Keratinocyte (primary cell): ENCODE results near the gene LSAMP. TPM values are rescaled to one million over a fixed set of nuclear protein-coding genes. Genes with fewer than 3 reads are reported as not detected.
"Not testable (repeated sequence)": the region's sequence is repeated elsewhere in the genome, so short reads cannot be mapped to it uniquely, and the experiment has no call there.

ENCODE experiments used
- DNase-seq: peaks from one replicate; pipeline ENCODE4 v3.0.0-alpha.2; 2011; ENCODE audit warnings: low read depth, missing footprints, low spot score
- FAIRE-seq: peaks from 2 replicates; lab custom pipeline; 2011; peaks lifted over from hg19 to GRCh38; lab: Jason Lieb, UNC
- H2AFZ ChIP-seq: 2 replicates; pipeline ENCODE4 v1.6.0; 2012; ENCODE audit warnings: low read length, control low read depth, inconsistent platforms; ENCODE audit not compliant: control insufficient read depth
- H3K27ac ChIP-seq: 2 replicates; pipeline ENCODE4 v1.5.1; 2011; ENCODE audit warnings: low read length; ENCODE audit not compliant: control insufficient read depth, insufficient read depth
- H3K27me3 ChIP-seq: 3 replicates; pipeline ENCODE4 v1.6.0; 2011; ENCODE audit warnings: low read length; ENCODE audit not compliant: control insufficient read depth, insufficient read depth; ENCODE audit errors: extremely low read depth
- H3K36me3 ChIP-seq, 2 experiments: 2 replicates in 1 of 2; 3 replicates in 1 of 2; pipeline ENCODE4 v1.5.1; 2011; ENCODE audit warnings: low read length in 2 of 2, mild to moderate bottlenecking in 1 of 2; ENCODE audit not compliant: control insufficient read depth in 2 of 2, insufficient read depth in 2 of 2; ENCODE audit errors: extremely low read depth in 1 of 2
- H3K4me1 ChIP-seq: 3 replicates; pipeline ENCODE4 v1.5.1; 2011; ENCODE audit warnings: low read length; ENCODE audit not compliant: control insufficient read depth, insufficient read depth; ENCODE audit errors: extremely low read depth
- H3K4me2 ChIP-seq: 3 replicates; pipeline ENCODE4 v1.6.0; 2011; ENCODE audit warnings: low read depth, low read length; ENCODE audit not compliant: control insufficient read depth, insufficient read depth; ENCODE audit errors: extremely low read depth
- H3K4me3 ChIP-seq, 3 experiments: fragments of 200-600 bp in 1 of 3; sonication (generic) in 1 of 3; 2 replicates in 2 of 3; 3 replicates in 1 of 3; pipeline ENCODE4 v1.5.1; 2011 to 2016; ENCODE audit warnings: low read length in 3 of 3, mild to moderate bottlenecking in 3 of 3, control low read depth in 2 of 3, inconsistent platforms in 1 of 3, low read depth in 1 of 3, mixed read lengths in 1 of 3, mixed run types in 1 of 3, moderate library complexity in 1 of 3; ENCODE audit not compliant: control insufficient read depth in 2 of 3, insufficient read depth in 2 of 3; ENCODE audit errors: extremely low read depth in 1 of 3
- H3K79me2 ChIP-seq: 2 replicates; pipeline ENCODE4 v1.6.0; 2012; ENCODE audit warnings: low read length; ENCODE audit not compliant: control insufficient read depth, insufficient read depth
- H3K9ac ChIP-seq: 3 replicates; pipeline ENCODE4 v1.6.0; 2011; ENCODE audit warnings: low read length; ENCODE audit not compliant: control insufficient read depth, insufficient read depth; ENCODE audit errors: extremely low read depth
- H3K9me1 ChIP-seq: 3 replicates; pipeline ENCODE4 v1.6.0; 2011; ENCODE audit warnings: low read length; ENCODE audit not compliant: control insufficient read depth, insufficient read depth; ENCODE audit errors: extremely low read depth
- H3K9me3 ChIP-seq: 2 replicates; pipeline ENCODE4 v1.5.1; 2012; ENCODE audit warnings: low read depth, low read length; ENCODE audit not compliant: control insufficient read depth
- H4K20me1 ChIP-seq: 3 replicates; pipeline ENCODE4 v1.6.0; 2011; ENCODE audit warnings: low read length; ENCODE audit not compliant: control insufficient read depth, insufficient read depth; ENCODE audit errors: extremely low read depth
- CTCF ChIP-seq, 3 experiments: IDR thresholded peaks in 1 of 3; conservative IDR thresholded peaks in 1 of 3; optimal IDR thresholded peaks in 1 of 3; 2 replicates in 2 of 3; 3 replicates in 1 of 3; pipeline versions ENCODE3 to v1.5.1; 2011; ENCODE audit warnings: low read length in 3 of 3, mild to moderate bottlenecking in 3 of 3, moderate library complexity in 2 of 3, control low read depth in 1 of 3, inconsistent platforms in 1 of 3; ENCODE audit not compliant: insufficient read depth in 2 of 3; ENCODE audit errors: extremely low read depth in 1 of 3
- EZH2 ChIP-seq: IDR thresholded peaks from one replicate; pipeline ENCODE4 v1.6.1; 2012; ENCODE audit warnings: inconsistent platforms, mild to moderate bottlenecking, low read length, moderate library complexity
- dilution Hi-C: fragments of 300-500 bp; cut with MboI; formaldehyde crosslinking; loops from one replicate; pipeline ENCODE4 v1.7.0; 2020; ENCODE audit warnings: low sequenced_read_pairs; ENCODE audit not compliant: extremely low pct_ligation_motif_present
- polyA plus RNA-seq, 5 experiments: library from polyadenylated mRNA; depleted of rRNA in 3 of 5; stranded (reverse) in 3 of 5; stranded (forward) in 1 of 5; unstranded in 1 of 5; fragments of >200 nt; gene quantifications; 1 replicate in 1 of 5; 2 replicates in 3 of 5; 3 replicates in 1 of 5; pipeline versions ENCODE4 v1.2.1 to v1.2.3, GENCODE V29; 2011 to 2012; ENCODE audit warnings: missing spikeins in 2 of 5, low read depth in 1 of 5, low replicate concordance in 1 of 5

Gene LSAMP
- polyA plus RNA-seq, 1 donor (not counting 4 experiments of a cell fraction or from before 2014, with no cell fraction given): 0.12 TPM

GRCh38 chr3:115848641-115849040, 596.6 kb downstream of the LSAMP start:
- no peak overlapping the region for H3K4me3 ChIP-seq
- H3K9me1 ChIP-seq: no peaks in the 10 kb centered on the region
- no peak overlapping the region for H3K27ac ChIP-seq
- no peaks in the 10 kb centered on the region for H3K79me2 ChIP-seq
- no peak for FAIRE-seq
- no peaks in the 10 kb centered on the region for H4K20me1 ChIP-seq
- H3K4me1 ChIP-seq: no peaks in the 10 kb centered on the region
- H3K9ac ChIP-seq: no peak overlapping the region
- no peaks in the 10 kb centered on the region for H3K36me3 ChIP-seq
- no peak overlapping the region for H3K4me2 ChIP-seq
- H2AFZ ChIP-seq: no peak overlapping the region
- no peak for TF ChIP-seq CTCF (optimal IDR thresholded peaks at IDR 0.05 in 1 of 3, IDR thresholded peaks at IDR 0.05 in 1 of 3, conservative IDR thresholded peaks at IDR 0.05 in 1 of 3; ENCODE audit: extremely low read depth in 1 of 3, insufficient read depth in 2 of 3, low read length in 3 of 3)
- TF ChIP-seq EZH2: no peak
- H3K27me3 ChIP-seq: no peaks in the 10 kb centered on the region
- DNase-seq: no peak
- dilution Hi-C loops: no loop called here
- no peaks in the 10 kb centered on the region for H3K9me3 ChIP-seq

- Histone ChIP-seq H4K20me1 (no peaks in the 10 kb centered on the region), H3K4me1 (no peaks in the 10 kb centered on the region), H3K4me3 (no peak overlapping the region), H2AFZ (no peak overlapping the region), H3K36me3 (no peaks in the 10 kb centered on the region), H3K4me2 (no peak overlapping the region), H3K27ac (no peak overlapping the region), H3K9me1 (no peaks in the 10 kb centered on the region), H3K9me3 (no peaks in the 10 kb centered on the region), H3K27me3 (no peaks in the 10 kb centered on the region), H3K9ac (no peak overlapping the region), H3K79me2 (no peaks in the 10 kb centered on the region)
- no peak for FAIRE-seq
- dilution Hi-C loops: no loop called here
- no peak for DNase-seq
- TF ChIP-seq CTCF (optimal IDR thresholded peaks at IDR 0.05 in 1 of 3, IDR thresholded peaks at IDR 0.05 in 1 of 3, conservative IDR thresholded peaks at IDR 0.05 in 1 of 3; ENCODE audit: extremely low read depth in 1 of 3, insufficient read depth in 2 of 3, low read length in 3 of 3): no peak
- no peak for TF ChIP-seq EZH2
Measured at GRCh38 chr3:115845986-115846385, 599.3 kb downstream of the LSAMP start.

- H3K9ac ChIP-seq, H3K4me2 ChIP-seq, H3K27me3 ChIP-seq, H3K79me2 ChIP-seq, H3K4me3 ChIP-seq, FAIRE-seq, H3K36me3 ChIP-seq, H3K9me3 ChIP-seq, H2AFZ ChIP-seq, H3K27ac ChIP-seq, H3K9me1 ChIP-seq, H3K4me1 ChIP-seq, H4K20me1 ChIP-seq, DNase-seq, dilution Hi-C loops: not testable (repeated sequence)
Measured at GRCh38 chr3:115844729-115845128, 600.6 kb downstream of the LSAMP start.
